Measurements from ENCODE around the gene BRD1. TPM values are rescaled to one million over a fixed set of nuclear protein-coding genes. Genes with fewer than 3 reads are reported as not detected.

BRD1 gene
- total and polyA plus RNA-seq, 3 donors from 2014 or later: 113 to 122 (median 114) TPM

DNA sequence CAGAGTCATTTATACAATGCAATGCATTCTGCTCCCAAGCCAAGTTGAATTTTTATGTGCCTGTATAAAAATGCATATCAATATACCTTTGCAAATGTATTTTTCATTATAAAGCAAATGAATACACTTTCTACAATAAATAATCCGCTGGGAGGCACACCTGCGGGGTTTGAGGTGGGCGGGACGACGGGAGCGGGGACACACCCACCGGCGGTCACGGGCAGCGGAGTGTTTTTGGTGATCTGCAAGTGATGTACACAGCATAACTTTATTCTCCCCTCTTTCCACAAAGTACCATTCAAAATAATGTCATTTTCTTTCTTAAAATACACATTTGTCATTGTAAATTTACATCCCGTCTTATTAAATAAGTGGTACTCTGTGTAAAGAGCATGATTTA is 54.1 kb downstream of the BRD1 start:
- H3K4me1 ChIP-seq: no peaks in the 10 kb centered on the region
- H3K36me3 ChIP-seq (ENCODE audit: low read depth, missing control alignments): no peaks in the 10 kb centered on the region
- 92 to 94% methylated on average over 11 of the region's 11 CpGs for WGBS, 2 donors
- TF ChIP-seq POLR2A (IDR thresholded peaks at IDR 0.05): no peak
- TF ChIP-seq, protein P1, sequence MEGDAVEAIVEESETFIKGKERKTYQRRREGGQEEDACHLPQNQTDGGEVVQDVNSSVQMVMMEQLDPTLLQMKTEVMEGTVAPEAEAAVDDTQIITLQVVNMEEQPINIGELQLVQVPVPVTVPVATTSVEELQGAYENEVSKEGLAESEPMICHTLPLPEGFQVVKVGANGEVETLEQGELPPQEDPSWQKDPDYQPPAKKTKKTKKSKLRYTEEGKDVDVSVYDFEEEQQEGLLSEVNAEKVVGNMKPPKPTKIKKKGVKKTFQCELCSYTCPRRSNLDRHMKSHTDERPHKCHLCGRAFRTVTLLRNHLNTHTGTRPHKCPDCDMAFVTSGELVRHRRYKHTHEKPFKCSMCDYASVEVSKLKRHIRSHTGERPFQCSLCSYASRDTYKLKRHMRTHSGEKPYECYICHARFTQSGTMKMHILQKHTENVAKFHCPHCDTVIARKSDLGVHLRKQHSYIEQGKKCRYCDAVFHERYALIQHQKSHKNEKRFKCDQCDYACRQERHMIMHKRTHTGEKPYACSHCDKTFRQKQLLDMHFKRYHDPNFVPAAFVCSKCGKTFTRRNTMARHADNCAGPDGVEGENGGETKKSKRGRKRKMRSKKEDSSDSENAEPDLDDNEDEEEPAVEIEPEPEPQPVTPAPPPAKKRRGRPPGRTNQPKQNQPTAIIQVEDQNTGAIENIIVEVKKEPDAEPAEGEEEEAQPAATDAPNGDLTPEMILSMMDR (IDR thresholded peaks at IDR 0.05): no peak
- H3K27ac ChIP-seq: no peak overlapping the region
- H3K4me3 ChIP-seq: no peak overlapping the region
- H3K9me3 ChIP-seq: no peaks in the 10 kb centered on the region
- H3K27me3 ChIP-seq: no peaks in the 10 kb centered on the region
- intact Hi-C loops (cut with DNase I; ENCODE audit: low total_unique reads): no loop called here
- no peak for DNase-seq

DNA sequence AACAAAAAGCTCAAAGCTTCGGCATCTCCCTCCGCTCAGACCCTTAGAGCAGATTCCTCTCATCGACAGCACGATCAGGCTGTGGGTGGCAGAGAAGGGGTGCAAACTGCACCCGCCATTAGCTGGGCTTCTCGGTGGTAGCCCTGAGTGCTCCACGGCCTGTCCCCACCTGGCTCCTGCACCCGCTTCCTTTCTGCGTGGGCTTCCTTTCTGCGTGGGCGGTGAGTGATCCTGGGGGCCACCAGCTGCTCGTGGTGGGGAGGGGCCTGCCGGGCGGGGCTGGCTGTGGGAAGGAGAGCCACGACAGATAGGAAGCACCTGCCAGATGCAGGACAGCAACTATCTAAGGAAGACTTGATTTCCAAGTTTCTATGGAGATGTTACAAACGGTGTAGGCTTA is 55.0 kb downstream of the BRD1 start:
- WGBS, 2 donors: 63 to 65% methylated on average over 14 to 16 of the region's 16 CpGs
- no peaks in the 10 kb centered on the region for H3K27me3 ChIP-seq
- H3K4me1 ChIP-seq: no peaks in the 10 kb centered on the region
- no peak overlapping the region for H3K4me3 ChIP-seq
- intact Hi-C loops (cut with DNase I; ENCODE audit: low total_unique reads): no loop called here
- no peaks in the 10 kb centered on the region for H3K36me3 ChIP-seq (ENCODE audit: low read depth, missing control alignments)
- no peaks in the 10 kb centered on the region for H3K9me3 ChIP-seq
- TF ChIP-seq, protein P1 (IDR thresholded peaks at IDR 0.05): no peak
- no peak for TF ChIP-seq POLR2A (IDR thresholded peaks at IDR 0.05)
- no peak overlapping the region for H3K27ac ChIP-seq
- no peak for DNase-seq

DNA sequence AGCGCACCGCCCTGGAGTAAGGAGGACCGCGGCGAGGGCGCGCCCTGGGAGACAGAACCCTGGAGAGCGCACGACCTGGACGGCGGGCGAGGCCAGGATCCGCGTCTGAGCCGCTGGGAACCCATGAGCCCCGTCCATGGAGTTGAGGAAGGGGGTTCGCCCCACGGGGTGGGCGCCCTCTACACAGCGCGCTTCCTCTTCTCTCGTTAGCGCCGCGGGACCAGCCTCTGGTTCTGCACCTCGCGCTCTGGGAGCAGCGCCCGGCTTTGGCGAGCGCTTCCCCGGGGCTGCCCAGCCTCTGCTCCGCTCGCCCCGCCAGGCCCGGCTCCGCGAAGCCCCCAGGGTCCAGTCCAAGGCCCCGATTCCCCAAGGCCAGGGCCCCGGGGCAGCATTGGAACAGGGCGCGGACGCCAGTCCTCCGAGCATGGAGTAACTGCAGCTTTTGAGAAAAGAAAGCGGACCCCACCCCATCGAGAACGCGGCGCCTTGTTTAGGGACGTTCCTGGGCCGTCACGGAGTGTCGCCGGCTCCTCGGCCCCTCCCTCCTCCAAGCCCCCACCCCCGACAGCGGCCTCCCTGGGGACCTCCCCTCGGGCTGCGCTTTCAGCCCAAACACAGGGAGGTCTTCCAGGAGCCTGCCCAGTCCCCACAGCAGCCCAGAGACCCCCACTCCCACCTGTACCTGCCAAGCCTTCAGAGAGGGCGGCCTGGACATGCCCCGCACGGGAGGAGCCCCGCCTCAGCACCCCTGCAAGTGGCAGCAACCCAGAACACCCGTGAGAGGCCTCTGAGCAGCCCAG is 56.2 kb downstream of the BRD1 start:
- H3K36me3 ChIP-seq (ENCODE audit: low read depth, missing control alignments): no peaks in the 10 kb centered on the region
- intact Hi-C loops (cut with DNase I; ENCODE audit: low total_unique reads): no loop called here
- WGBS, 2 donors: 45 to 63% methylated on average over 11 to 64 of the region's 64 CpGs

DNA sequence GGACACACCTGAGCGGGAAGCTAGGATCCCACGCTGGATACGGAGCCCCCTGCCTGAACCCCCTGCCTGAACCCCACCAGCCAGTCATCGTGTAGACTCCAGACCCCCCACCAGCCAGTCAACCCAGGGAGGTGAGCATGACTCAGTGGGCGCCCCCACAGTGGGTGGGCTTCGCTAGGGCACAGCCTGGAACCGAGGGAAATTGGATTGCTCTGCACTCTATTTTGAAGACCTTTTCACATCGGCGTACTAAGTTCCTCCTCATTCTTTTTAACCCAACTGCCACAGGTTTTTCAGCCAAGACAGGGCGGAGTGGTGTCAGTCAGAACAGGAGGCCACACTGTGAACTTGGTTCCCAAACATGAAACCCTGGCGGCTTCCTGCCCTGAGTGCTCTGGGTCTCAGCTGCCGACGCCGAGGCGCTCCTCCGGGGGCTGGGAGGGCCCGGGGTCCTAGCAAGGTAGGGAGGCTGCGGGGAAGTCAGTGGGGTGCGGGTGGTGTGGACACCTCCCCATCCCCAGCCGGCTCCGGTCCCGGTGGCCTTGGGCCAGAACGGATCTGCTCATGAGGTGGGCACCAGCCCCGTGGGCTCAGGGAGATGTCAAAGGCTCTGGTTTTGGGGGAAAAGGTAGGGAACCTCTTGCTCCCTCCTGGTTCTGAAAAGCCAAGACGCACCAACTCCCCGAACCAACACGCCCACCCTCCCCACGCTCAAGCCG is 57.0 kb downstream of the BRD1 start:
- no peak for DNase-seq
- no peaks in the 10 kb centered on the region for H3K9me3 ChIP-seq
- 51 to 73% methylated on average over 16 to 29 of the region's 29 CpGs for WGBS, 2 donors
- intact Hi-C loops (cut with DNase I; ENCODE audit: low total_unique reads): no loop called here
- no peak overlapping the region for H3K27ac ChIP-seq
- H3K36me3 ChIP-seq (ENCODE audit: low read depth, missing control alignments): no peaks in the 10 kb centered on the region
- no peaks in the 10 kb centered on the region for H3K27me3 ChIP-seq
- H3K4me1 ChIP-seq: no peaks in the 10 kb centered on the region
- peak overlapping the region in 1 of 2 donors; percentile 17 for H3K4me3 ChIP-seq
- no peak for TF ChIP-seq POLR2A (IDR thresholded peaks at IDR 0.05)
- TF ChIP-seq, protein P1 (IDR thresholded peaks at IDR 0.05): no peak

More for the DNA sequence above, 56.2 kb downstream of the BRD1 start:
- Histone ChIP-seq H3K4me3 (peak overlapping the region in 1 of 2 donors; percentile 17), H3K27ac (no peak overlapping the region), H3K27me3 (no peaks in the 10 kb centered on the region), H3K9me3 (no peaks in the 10 kb centered on the region), H3K4me1 (no peaks in the 10 kb centered on the region)
- TF ChIP-seq, protein P1 (IDR thresholded peaks at IDR 0.05): no peak
- TF ChIP-seq POLR2A (IDR thresholded peaks at IDR 0.05): no peak
- DNase-seq: no peak
